NB4 (cell line): ENCODE data around the gene RAB39B.
"Not testable (repeated sequence)": the region's sequence is repeated elsewhere in the genome, so short reads cannot be mapped to it uniquely, and the experiment has no call there.

ENCODE experiments used
- DNase-seq: peaks from one replicate; pipeline ENCODE4 v3.0.0; 2010; ENCODE audit warnings: low read depth
- H3K4me3 ChIP-seq: one replicate; pipeline ENCODE4 v1.5.1; 2011; ENCODE audit warnings: mild to moderate bottlenecking, low read depth, low read length, moderate library complexity
- CTCF ChIP-seq: IDR thresholded peaks from one replicate; pipeline ENCODE4 v1.5.1; 2012; ENCODE audit warnings: low read depth, low read length
- MYC ChIP-seq: IDR thresholded peaks from 2 replicates; pipeline ENCODE4 v1.6.1; 2011; ENCODE audit warnings: low read depth, low read length
- POLR2A ChIP-seq: IDR thresholded peaks from 2 replicates; pipeline ENCODE4 v1.6.1; 2011; ENCODE audit warnings: mild to moderate bottlenecking; ENCODE audit not compliant: insufficient read length; ENCODE audit errors: extremely low read depth
- TF ChIP-seq, protein P1 (sequence below): IDR thresholded peaks from 2 replicates; pipeline ENCODE4 v1.6.1; 2011; ENCODE audit warnings: low read depth, low read length

The RAB39B gene

DNA sequence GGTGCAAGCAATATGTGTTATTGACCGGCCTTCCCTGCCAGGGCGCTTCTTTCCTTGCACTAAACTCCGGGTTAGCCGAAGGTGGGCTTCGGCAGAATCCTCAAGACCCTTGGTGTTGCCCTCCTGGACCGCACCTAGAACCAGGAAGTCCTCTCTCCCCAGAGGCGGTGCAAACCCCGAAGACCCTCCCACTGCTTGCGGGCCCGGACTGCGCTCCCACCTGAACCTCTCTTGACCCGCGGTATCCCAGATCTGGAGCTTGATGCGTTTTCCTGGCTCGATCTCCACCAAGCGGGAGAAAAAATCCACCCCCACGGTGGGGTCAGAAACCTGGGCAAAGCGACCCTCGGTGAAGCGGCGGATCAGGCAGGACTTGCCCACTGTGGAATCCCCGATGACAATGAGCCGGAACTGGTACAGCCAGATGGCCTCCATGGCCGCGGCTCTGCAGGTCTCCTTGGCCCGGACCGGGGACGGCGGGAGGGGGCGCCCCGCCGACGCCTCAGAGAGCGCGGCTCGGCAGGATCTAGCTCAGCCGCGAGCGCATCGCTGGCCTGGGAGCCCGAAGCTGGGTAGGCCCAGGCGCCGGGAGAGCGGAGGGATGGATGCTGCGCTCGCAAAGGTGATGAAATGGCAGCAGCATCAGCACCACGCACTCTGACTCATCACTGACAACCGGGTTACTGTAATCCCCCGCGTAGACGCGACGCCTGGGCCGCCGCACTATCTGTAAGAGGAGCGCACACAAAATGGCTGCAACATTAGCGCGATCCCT lies at the start of gene RAB39B:
Gene RAB39B (minus strand): TSS at position 638 of the 775 bp plus-strand sequence. CDS start 203 bp downstream, at position 435.
- DNase-seq, result peak; percentile 14
- TF ChIP-seq MYC (no peak), CTCF (no peak), POLR2A (no peak)
- TF ChIP-seq, protein P1, sequence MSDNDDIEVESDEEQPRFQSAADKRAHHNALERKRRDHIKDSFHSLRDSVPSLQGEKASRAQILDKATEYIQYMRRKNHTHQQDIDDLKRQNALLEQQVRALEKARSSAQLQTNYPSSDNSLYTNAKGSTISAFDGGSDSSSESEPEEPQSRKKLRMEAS, result no peak
- no peak within 1 kb of the TSS for H3K4me3 ChIP-seq

- no peak overlapping the region for H3K4me3 ChIP-seq
- TF ChIP-seq MYC (no peak), POLR2A (no peak), CTCF (no peak)
- TF ChIP-seq, protein P1, result no peak
- peak; percentile 21 for DNase-seq
Observed at GRCh38 chrX:155313766-155314165, 49.5 kb upstream of the RAB39B start.

DNA sequence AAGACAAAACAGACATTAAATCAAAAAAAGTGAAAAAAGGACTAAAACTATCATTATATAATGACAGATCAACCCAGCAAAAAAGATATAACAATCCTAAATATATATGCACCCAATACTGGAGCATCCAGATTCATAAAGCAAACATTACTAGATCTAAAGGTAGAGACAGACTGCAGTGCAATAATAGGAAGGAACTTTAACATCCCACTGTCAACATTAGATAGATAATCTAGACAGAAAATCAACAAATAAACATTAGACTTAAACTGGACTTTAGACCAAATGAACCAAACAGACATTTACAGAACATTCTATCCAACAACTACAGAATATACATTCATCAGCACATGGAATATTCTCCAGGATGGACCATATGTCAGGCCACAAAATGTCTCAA lies 29.5 kb upstream of the RAB39B start:
- TF ChIP-seq POLR2A, result no peak
- no peak for TF ChIP-seq CTCF
- TF ChIP-seq, protein P1, result no peak
- DNase-seq, result no peak
- no peak overlapping the region for H3K4me3 ChIP-seq

DNA sequence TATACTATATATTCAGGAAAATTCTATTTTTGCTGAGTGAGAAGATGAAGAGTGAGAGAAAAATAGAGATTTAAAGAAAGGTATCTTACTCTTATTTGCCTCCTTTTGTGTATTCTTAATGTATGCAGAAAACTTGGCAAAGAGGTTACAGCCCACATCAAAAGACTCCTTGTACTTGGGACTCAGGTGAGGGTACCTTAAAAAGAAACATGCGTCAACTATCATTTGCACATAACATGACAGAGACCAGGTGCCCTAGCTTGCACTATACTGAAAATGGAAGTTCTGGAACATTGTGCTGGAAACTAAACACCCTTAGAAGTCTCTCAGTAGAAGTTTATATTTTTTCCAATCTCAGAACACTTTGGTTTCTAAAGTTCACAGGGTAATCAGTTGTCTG lies 15.6 kb upstream of the RAB39B start:
- TF ChIP-seq, protein P1, result no peak
- TF ChIP-seq POLR2A, result no peak
- no peak for TF ChIP-seq MYC
- TF ChIP-seq CTCF, result no peak
- no peak overlapping the region for H3K4me3 ChIP-seq
- no peak for DNase-seq

DNA sequence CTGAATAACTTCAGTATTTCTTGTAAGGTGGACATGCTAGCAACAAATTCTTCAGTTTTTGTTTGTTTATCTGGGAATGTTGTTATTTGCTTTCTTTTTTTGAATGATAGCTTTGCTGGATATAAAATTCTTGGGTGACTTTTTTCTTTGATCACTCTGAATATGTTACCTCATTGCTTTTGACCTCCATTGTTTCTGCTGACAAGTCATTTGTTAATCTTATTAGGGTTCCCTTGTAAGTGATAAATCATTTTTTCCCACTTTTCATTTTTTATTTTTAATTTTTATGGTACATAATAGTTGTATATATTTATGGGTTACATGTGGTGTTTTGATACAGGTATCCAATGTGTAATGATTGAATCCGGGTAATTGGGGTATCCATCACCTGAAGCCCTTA lies 6.7 kb upstream of the RAB39B start:
- H3K4me3 ChIP-seq, result no peak overlapping the region
- no peak for DNase-seq
- TF ChIP-seq CTCF (no peak), POLR2A (no peak), MYC (no peak)
- TF ChIP-seq, protein P1, result no peak

- not testable (repeated sequence) for DNase-seq, H3K4me3 ChIP-seq
Observed at GRCh38 chrX:155267995-155268394, 3.7 kb upstream of the RAB39B start.
